HG03159 (cell line): ENCODE data around the gene HRH1.
"Not testable (repeated sequence)": the region's sequence is repeated elsewhere in the genome, so short reads cannot be mapped to it uniquely, and the experiment has no call there.

ENCODE experiments used
- ATAC-seq: cut with Tn5 transposase; IDR thresholded peaks from one replicate; pipeline ENCODE4 v1.9.1; 2021; ENCODE audit warnings: mild to moderate bottlenecking, moderate library complexity; ENCODE audit not compliant: unreplicated experiment

The HRH1 gene

GRCh38 chr3:11168881-11169805 lies 14.8 kb downstream of the HRH1 start:
- no peak for ATAC-seq

GRCh38 chr3:11170052-11170770 lies 15.9 kb downstream of the HRH1 start:
- no peak for ATAC-seq

GRCh38 chr3:11172096-11172690 lies 17.9 kb downstream of the HRH1 start:
- ATAC-seq: no peak

- no peak for ATAC-seq
Observed at GRCh38 chr3:11173828-11174465, 19.7 kb downstream of the HRH1 start.

GRCh38 chr3:11178421-11178820 lies 24.1 kb downstream of the HRH1 start:
- no peak for ATAC-seq

- not testable (repeated sequence) for ATAC-seq
Observed at GRCh38 chr3:11184328-11184969, 30.2 kb downstream of the HRH1 start.

GRCh38 chr3:11185144-11185543 lies 30.9 kb downstream of the HRH1 start:
- no peak for ATAC-seq

GRCh38 chr3:11185564-11186317 lies 31.4 kb downstream of the HRH1 start:
- ATAC-seq: no peak

- no peak for ATAC-seq
Observed at GRCh38 chr3:11186318-11186692, 32.0 kb downstream of the HRH1 start.

GRCh38 chr3:11186771-11187191 lies 32.5 kb downstream of the HRH1 start:
- ATAC-seq: no peak

GRCh38 chr3:11187681-11188080 lies 33.4 kb downstream of the HRH1 start:
- ATAC-seq: no peak

GRCh38 chr3:11188231-11188630 lies 33.9 kb downstream of the HRH1 start:
- ATAC-seq: no peak

GRCh38 chr3:11195201-11195600 lies 40.9 kb downstream of the HRH1 start:
- no peak for ATAC-seq

GRCh38 chr3:11195721-11196332 lies 41.5 kb downstream of the HRH1 start:
- ATAC-seq: no peak

- no peak for ATAC-seq
Observed at GRCh38 chr3:11197484-11197883, 43.2 kb downstream of the HRH1 start.

- ATAC-seq: no peak
Observed at GRCh38 chr3:11198070-11198469, 43.8 kb downstream of the HRH1 start.

- ATAC-seq: no peak
Observed at GRCh38 chr3:11198495-11198894, 44.2 kb downstream of the HRH1 start.

- no peak for ATAC-seq
Observed at GRCh38 chr3:11199902-11200845, 45.9 kb downstream of the HRH1 start.
